ENCODE data around the gene CCDC18.
A peak's percentile ranks its signal among the peaks of the same experiment; 100 is the strongest.
"Not testable (repeated sequence)": the region's sequence is repeated elsewhere in the genome, so short reads cannot be mapped to it uniquely, and the experiment has no call there.

The CCDC18 gene

DNA sequence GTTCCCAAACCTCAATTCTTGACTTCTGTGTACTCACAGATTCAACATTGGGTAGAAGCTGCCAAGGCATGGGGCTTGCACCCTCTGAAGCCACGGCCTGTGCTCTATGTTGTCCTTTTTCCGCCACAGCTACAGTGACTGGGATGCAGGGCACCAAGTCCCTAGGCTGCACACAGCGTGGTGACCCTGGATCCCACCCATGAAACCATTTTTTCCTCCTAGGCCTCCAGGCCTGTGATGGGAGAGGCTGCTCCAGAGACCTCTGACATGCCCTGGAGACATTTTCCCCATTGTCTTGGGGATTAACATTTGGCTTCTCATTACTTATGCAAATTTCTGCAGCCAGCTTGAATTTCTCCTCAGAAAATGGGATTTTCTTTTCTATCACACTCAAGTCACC lies 62.7 kb downstream of the CCDC18 start:
- DNase-seq, result not testable (repeated sequence)

DNA sequence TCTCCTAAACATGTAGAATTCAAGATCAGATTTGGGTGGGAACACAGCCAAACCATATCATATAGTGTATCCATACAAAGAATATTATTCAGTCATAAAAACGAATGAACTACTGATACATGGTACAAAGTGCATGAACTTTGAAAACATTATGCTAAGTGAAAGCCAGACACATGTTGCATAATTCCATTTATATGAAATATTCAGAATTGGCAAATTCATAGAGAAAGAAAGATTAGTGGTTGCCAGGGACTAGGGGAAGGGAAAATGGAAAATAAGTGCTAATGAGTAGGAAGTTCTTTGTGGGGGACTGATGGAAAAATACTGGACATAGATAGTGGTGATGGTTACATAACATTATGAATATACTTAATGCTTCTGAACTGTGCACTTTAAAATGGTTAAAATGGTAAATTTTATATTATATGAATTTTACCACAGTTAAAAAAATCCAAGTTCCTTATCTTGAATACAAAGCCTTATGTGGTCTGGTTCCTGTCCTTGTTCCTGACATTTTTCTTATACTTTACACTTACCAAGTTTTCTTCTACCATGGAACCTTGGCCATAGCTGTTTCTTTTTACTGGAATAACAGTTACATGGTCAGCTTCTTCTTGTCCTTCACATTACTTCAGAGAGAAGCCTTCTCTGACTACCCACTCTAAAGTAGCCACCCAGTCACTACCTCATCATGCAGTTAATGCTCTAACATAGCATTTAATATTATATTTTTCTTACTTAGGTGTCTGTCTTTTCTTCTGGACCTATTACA lies 64.0 kb downstream of the CCDC18 start:
- DNase-seq, result no peak

DNA sequence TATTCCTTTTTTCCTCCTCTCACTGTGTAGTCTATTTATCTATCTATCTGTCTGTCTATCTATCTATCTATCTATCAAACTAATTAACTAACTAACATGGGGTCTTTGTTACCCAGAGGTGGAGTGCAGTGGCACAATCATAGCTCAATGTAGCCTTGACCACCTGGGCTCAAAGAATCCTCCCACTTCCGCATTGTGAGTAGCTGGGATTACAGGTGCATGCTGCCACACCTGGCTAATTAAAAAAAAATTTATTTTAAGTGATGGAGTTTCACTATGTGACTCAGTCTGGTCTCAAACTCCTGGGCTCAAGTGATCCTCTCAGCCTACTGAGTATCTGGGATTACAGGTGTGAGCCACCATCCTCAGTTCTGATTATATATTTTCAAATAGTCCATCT lies 71.4 kb downstream of the CCDC18 start:
- DNase-seq, result no peak

DNA sequence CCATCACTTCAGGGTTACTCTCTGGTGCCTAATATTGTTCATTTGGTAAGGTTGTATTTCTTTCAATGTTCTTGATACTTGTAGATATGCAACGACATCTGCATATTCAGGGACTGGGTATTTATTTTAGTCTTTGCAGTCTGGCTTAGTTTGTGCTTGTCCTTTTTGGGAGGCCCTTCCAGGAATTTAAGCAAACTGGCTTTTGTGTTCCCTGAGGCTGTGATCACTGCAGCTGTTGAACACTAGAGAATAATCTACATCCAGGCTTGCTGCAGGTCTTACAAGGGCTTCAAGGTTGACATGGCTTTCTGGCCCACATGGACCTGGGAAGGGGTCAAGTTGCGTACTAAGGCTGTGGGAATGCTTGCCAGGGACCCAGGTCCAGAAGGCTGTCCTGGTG lies 72.1 kb downstream of the CCDC18 start:
- no peak for DNase-seq

DNA sequence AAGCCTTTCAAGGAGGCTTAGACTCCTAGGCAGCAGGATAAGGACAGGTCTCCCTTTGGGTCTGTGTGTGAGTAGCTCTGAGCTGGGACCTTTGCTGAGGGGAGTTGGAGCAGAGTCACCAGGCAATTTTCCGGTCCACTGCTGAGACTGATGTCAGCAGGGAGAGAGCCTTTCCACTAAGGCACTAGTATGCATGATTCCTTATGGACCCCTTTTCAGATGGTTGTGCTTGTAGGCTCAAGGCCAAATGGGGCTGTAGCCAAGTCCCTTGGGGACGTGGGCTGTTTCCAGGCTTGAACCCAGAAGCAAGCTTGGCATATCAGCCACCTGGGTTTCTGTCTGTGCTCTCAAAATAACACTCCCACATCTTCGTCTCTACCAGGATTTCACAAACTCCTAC lies 73.0 kb downstream of the CCDC18 start:
- DNase-seq, result no peak

DNA sequence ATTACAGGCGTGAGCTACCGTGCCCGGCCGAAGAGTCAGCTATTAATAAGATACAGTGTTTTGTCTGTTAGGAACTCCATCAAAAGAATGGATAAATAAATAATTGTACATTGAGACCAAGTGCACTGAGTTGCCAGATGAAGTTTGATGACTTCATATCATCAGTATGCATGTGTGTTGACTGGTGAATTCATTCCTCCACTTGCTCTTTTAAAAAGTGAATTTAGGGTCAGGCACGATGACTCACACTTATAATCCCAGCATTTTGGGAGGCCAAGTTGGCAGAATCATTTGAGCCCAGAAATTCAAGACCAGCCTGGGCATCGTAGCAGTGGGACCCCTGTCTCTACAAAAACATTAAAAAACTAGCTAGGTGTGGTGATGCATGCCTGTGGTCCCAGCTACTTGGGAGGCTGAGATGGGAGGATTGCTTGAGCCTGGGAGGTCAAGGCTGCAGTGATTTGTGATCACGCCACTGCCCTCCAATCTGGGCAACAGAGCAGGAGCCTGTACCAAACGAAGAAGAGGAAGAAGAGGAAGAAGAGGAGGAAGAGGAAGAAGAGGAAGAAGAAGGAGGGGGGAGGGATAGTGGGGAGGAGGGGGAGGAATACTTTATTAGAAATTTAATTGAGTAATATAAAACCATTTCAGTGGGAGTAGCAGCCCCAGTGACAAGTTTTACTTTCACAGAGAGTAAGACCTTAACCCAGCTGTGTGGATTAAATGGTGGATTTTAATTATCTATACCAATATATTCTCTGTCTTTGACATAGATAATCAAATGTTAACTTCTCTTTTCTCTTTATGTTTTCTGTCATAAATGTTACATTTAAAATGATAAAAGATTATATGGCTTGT lies 74.9 kb downstream of the CCDC18 start:
- DNase-seq, result peak; percentile 76

DNA sequence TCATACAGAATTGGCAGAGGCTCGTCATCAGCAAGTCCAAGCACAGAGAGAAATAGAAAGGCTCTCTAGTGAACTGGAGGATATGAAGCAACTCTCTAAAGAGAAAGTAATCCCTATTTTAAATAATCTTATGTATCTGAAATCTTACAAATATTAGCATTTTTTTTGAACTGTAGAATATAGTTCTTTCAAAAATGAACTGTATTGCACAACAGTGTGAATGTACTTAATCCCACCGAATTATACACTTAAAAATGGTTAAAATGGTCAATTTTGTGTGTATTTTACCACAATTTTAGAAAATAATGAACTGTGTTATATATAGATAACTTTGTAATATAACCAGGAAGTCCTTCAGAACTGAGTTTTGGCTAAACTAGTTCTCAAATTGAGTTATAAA lies 75.9 kb downstream of the CCDC18 start:
- DNase-seq, result no peak

DNA sequence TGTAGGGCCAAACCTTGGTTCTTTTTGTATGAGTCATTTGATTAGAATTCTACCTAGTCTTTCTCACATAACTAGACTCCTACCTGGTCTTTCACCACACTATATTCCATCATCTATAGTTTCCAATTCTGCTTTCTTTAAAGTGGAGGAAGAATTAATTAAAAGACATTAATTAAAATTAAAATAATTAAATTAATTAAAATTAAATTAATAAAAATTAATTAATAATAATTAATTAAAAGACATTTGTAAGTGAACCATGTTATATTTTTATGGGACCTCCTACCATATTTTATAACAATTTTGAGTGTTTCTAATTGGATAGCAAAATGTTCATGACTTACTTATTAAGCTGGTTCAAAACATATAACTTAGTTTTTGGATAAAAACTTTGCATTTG lies 77.4 kb downstream of the CCDC18 start:
- DNase-seq, result no peak

DNA sequence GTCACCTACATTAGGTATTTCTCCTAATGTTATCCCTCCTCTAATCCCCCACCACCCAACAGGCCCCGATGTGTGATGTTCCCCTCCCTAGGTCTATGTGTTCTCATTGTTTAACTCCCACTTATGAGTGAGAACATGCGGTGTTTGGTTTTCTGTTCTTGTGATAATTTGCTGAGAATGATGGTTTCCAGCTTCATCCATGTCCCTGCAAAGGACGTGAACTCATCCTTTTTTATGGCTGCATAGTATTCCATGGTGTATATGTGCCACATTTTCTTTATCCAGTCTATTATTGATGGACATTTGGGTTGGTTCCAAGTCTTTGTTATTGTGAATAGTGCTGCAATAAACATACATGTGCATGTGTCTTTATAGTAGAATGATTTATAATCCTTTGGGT lies 80.2 kb downstream of the CCDC18 start:
- DNase-seq, result not testable (repeated sequence)

DNA sequence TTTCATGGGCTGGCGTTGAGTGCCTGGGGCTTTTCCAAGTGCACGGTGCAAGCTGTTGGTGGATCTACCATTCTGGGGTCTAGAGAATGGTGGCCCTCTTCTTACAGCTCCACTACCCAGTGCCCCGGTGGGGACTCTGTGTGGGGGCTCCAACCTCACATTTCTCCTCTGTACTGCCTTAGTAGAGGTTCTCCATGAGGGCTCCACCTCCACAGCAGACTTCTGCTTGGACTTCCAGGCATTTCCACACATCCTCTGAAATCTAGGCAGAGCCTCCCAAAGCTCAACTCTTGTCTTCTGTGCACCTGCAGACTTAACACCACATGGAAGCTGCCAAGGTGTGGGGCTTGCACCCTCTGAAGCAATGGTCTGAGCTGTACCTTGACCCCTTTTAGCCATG lies 82.1 kb downstream of the CCDC18 start:
- DNase-seq, result no peak

DNA sequence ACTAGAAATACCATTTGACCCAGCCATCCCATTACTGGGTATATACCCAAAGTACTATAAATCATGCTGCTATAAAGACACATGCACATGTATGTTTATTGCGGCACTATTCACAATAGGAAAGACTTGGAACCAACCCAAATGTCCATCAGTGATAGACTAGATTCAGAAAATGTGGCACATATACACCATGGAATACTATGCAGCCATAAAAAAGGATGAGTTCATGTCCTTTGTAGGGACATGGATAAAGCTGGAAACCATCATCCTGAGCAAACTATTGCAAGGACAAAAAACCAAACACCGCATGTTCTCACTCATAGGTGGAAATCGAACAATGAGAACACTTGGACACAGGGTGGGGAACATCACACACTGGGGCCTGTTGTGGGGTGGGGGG lies 88.4 kb downstream of the CCDC18 start:
- DNase-seq, result not testable (repeated sequence)

DNA sequence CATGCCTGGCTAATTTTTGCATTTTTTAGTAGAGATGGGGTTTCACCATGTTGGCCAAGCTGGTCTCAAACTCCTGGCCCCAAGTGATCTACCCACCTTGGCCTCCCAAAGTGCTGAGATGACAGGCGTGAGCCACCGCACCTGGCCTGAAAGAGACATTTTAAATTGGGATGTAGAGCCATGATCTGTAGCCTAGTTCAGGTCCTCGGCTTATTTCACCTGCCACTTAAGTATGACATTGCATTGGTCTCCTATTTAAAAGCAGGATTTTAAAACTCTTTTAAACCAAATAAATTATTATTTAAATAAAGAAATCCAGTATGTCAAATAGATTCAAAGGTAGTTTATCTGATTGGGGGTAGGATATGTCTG lies 94.7 kb downstream of the CCDC18 start:
- DNase-seq, result not testable (repeated sequence)

DNA sequence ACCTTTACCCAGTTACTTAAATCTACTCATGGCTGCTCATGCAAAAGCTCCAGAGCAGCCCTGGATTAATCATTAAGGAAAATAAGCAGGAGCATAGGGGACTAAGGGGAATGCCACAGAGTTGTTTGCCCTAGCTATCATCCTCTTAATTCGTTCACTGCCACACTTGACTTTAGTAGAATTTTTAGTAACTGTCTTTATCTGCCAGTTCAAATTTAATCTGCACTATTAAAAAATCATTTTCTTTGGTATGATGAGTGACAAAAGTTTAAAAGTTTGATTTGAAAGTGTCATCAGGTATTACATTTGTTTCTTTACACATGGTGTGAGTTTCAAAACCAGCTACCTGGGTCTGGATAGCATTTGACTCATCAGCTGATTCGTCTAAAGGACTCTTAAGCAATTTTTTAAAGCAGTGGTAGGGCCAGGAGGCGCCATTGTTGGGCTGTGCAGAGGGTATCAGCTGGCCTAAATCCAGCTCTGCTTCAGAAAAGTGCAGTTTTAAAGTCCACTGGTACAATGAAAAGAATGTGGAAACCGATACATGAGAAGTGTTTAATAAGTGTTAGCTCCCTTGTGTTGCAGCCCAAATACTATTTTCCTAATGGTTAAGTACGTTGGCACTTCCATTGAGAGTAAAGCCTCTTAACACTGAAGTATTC lies 95.2 kb downstream of the CCDC18 start:
- no peak for DNase-seq

DNA sequence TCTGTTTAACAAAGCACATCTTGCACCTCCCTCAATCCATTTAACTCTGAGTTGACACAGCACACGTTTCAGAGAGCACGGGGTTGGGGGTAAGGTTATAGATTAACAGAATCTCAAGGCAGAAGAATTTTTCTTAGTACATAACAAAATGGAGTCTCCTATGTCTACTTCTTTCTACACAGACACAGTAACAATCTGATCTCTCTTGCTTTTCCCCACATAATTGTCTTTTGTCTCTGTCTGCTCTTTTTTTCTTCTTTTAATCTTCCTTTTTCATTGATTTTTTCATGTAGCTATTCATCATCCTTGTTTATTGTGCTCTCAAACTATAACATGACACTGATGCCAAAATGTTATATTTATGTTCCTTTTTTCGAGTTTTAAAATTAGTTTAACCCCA lies 97.0 kb downstream of the CCDC18 start:
- not testable (repeated sequence) for DNase-seq

DNA sequence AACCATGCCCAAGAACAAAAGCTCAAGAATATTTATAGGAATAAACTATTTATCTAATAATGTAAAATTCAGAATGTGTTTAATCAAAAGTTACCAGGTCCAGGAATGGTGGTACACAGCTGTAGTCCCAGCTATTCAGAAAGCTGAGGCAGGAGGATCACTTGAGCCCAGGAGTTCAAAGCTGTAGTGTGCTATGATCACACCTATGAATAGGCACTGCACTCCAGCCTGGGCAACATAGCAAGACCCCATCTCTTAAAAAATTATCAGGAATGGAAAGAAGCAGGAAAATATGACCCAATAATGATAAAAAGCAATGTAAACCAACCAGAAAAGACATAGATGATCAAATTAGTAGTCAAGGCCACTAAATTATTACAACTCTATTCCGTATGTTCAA lies 103.0 kb downstream of the CCDC18 start:
- no peak for DNase-seq

DNA sequence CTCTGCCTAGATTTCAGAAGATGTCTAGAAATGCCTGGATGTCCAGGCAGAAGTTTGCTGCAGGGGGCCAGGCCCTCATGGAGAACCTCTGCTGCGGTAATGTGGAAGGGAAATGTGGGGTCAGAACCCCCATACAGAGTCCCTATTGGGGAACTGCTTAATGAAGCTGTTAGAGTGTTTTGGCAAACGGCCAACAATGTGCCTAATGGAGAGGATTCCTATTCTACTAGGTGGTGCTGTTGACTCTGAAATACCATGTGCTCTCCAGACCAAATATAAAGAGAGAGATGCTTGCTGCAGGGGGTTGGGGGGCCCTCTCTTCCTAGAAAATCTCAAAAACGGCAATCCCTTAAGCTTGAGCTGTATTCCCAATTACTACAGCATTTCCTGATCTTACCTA lies 108.0 kb downstream of the CCDC18 start:
- DNase-seq, result peak; percentile 13

DNA sequence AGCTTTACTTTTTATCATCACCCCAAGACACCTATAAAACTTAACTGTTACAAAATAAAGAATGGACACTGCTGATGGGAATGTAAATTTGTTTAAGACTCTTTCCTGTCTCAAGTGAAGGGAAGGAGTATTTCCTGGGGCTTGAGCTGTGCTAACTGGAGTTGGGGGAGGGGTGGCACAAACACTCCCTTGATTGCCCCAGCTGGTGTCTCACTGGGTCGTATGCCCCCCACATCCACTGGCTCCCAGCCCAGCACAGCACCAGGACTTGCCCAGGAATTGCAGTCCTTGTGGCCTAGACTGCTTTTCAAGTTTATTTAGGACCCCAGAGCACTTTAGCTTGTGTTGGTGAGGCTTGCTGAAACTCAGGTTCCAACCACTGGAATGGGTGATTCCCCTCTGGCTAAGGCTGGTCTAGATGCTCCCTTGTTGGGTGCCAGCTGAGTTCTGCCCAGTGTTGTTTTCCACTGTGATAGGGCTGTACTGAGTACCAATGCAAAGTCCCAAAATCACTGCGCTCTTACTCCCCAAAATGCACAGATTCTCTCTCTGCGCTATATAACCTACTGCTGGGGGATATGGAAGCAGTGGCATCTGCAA lies 116.1 kb downstream of the CCDC18 start:
- DNase-seq, result no peak

DNA sequence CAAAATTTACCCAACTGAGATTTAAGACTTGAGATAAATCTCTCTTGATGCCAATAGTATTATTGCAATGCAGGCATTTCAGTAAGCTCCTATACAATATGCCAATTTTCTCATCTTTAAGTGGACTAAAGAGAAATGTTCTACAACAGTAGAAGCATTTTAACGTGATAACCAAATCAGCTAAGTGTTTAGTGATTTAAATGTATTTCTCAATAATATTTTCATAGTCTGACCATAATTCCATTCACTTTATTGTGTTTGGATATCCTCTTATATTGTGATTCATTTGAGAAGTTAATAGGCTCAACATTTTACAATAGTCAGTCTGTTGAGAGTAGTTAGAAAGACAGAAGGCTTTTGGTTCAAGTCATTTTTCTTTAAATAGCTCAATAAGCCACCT lies 120.6 kb downstream of the CCDC18 start:
- no peak for DNase-seq

DNA sequence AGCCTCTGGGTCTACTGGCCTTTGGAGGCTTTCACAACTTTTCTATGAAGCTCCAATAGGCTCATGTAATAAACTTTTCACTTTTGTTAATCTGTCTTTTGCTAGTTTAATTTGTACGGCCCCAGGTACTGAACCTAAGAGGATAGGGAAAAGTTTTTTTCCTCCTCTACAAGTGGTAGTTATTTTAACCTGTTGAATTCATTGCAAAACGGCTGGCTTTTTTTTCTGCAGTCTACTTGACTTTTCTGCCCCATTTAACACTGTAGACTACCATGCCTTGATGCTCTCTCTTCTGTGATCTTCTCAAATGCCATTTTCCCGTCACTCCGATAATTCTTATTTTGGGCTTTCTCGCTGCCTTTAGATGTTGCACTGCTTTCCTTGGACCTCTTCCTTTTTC lies 121.6 kb downstream of the CCDC18 start:
- no peak for DNase-seq

DNA sequence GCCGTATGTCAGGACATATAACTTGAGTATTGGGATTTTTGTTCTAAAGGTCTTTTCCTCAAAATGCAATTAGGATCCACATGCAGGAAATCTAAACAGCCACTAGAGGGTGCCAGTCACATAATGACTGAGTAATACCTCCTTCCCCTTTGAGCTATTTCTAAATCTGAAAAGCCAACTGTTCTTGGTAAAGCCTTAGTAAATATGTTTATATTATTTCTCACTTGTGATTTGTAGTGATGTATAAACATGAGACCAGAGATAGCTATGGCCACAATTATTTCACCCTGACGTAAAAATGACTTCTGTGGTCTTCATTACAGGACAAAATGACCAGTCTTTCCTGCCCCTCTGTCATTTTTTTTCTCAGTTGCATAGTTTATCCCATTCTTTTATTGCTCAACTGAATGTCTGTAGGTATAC lies 124.2 kb downstream of the CCDC18 start:
- DNase-seq, result peak; percentile 69

DNA sequence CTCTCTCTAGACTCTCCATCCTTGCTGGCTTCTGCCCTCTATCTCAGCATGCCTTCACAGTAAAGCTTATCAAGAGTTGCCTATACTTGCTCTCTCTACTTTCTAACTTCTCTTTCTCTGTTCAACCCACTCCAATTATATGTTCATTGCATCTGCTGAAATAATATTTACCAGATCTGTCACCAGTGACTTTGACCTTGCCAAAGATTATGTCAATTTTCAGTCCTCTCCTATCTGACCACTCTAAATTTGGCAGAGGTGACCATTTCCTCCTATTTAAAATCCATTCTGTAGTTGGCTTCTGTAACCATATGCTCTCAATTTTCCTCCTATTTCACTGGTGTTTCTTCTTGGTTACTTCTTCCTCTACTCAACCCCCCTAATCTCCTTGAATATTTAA lies 126.4 kb downstream of the CCDC18 start:
- no peak for DNase-seq

DNA sequence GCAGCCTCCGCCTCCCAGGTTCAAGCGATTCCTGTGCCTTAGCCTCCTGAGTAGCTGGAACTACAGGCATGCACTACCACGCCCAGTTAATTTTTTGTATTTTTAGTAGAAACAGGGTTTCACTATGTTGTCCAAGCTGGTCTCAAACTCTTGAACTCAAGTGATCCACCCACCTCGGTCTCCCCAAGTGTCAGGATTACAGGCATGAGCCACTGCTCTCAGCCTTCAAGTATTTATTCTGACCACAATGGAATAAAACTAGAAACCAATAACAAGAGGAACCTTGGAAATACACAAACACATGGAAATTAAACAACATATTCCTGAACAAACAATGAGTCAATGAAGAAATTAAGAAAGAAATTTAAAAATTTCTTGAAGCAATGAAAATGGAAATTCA lies 132.5 kb downstream of the CCDC18 start:
- no peak for DNase-seq

DNA sequence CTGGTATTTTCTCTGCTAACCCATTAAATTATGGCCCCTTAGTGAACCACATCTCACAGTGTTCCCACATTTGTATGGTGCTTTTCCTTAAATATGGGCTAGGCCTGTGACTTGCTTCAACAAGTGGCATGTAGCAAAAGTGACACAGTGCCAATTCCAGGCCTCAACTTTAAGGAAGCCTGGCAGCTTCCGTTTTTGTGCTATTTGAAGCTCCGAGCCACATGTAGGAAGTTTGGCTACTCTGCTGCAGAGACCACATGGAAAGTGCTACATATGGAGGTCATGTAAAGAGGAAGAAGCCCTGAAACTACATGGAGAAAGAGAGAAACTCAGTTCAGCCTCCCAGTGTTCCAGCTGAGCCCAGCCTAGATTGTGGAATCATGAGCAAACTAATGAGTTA lies 136.7 kb downstream of the CCDC18 start:
- DNase-seq, result no peak
